Lower leg skin (tissue), 4 donors: Measurements from ENCODE around the gene ADORA1. TPM values are rescaled to one million over a fixed set of nuclear protein-coding genes. Genes with fewer than 3 reads are reported as not detected.

Experiments used
- DNase-seq, 2 donors: peaks; one replicate each; pipeline ENCODE4 v3.0.0-alpha.2; 2019; ENCODE audit warnings: low spot score in 2 of 2
- H3K4me3 ChIP-seq: fragments of 200-600 bp; sonication (generic); 2 replicates; pipeline ENCODE4 v1.5.1; 2017; ENCODE audit warnings: mild to moderate bottlenecking, low read depth; ENCODE audit not compliant: poor library complexity, severe bottlenecking
- CTCF ChIP-seq, 3 donors: fragments of 450-650 bp; IDR thresholded peaks; one replicate each; pipeline ENCODE4 v1.5.1; 2016; ENCODE audit warnings: antibody characterized with exemption in 3 of 3, mild to moderate bottlenecking in 3 of 3, moderate library complexity in 2 of 3
- POLR2A ChIP-seq, 2 donors: fragments of 450-650 bp; IDR thresholded peaks; one replicate each; pipeline ENCODE4 v1.6.1; 2016 to 2017; ENCODE audit warnings: antibody characterized with exemption in 2 of 2, mild to moderate bottlenecking in 1 of 2, moderate library complexity in 1 of 2
- WGBS, 2 donors: methylation state at CpG; one replicate each; pipeline ENCODE4 v1.1.5; 2018; 5-methylcytosine and 5-hydroxymethylcytosine counted together
- intact Hi-C: fragments of 100-400 bp; cut with DNase I; formaldehyde crosslinking; loops from one replicate; pipeline ENCODE4 v1.15.0; 2023; ENCODE audit warnings: low total_unique reads
- total RNA-seq, 4 donors: library from RNA; depleted of rRNA; stranded (reverse); fragments of >200 nt; gene quantifications; one replicate each; pipeline ENCODE4 v1.1.0, GENCODE V29; 2016

ADORA1 gene
- total RNA-seq, 4 donors from 2014 or later = 1.8 to 7.7 (median 5.3) TPM

DNA sequence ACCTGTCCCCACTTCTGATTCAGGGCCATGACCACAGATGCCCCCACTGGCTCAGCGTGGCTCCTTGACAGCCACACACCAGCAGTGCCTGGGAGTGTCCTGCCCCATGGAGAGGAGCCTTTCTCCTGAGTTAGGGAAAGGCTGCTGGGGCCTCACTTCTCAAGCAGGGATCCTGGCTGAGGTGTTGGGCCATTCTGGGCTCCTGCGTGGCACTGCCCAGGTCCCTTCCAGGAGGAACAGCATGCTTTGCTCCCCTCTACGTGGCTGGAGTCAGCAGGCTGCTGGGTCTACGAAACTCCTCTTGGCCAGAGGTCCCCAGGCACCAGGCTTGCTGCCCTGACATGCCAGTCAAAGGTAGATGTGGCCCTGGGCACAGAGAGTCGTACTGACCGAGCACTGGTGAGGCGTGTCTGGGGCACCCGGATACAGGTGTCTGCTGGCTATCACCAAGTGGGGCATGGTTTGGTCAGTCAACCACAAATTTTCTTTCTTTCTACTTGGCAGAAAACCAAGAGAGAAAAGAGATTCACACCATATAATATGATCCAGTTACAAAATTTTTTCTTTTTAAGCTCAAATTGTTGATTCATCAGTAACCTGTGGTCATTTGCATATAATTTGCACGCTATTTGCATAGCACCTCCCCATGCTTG, 4.1 kb downstream of the ADORA1 start:
- DNase-seq = peak in 1 of 2 donors; percentile 81
- no peak for TF ChIP-seq POLR2A (IDR thresholded peaks at IDR 0.05)
- TF ChIP-seq CTCF (IDR thresholded peaks at IDR 0.05) = no peak
- WGBS, 2 donors = 87 to 88% methylated on average over 7 to 9 of the region's 9 CpGs
- no peak overlapping the region for H3K4me3 ChIP-seq
- intact Hi-C loops = no loop called here

GRCh38 chr1:203133970-203134725, 6.6 kb downstream of the ADORA1 start:
- WGBS, 2 donors = 78 to 79% methylated on average over 12 of the region's 12 CpGs

DNA sequence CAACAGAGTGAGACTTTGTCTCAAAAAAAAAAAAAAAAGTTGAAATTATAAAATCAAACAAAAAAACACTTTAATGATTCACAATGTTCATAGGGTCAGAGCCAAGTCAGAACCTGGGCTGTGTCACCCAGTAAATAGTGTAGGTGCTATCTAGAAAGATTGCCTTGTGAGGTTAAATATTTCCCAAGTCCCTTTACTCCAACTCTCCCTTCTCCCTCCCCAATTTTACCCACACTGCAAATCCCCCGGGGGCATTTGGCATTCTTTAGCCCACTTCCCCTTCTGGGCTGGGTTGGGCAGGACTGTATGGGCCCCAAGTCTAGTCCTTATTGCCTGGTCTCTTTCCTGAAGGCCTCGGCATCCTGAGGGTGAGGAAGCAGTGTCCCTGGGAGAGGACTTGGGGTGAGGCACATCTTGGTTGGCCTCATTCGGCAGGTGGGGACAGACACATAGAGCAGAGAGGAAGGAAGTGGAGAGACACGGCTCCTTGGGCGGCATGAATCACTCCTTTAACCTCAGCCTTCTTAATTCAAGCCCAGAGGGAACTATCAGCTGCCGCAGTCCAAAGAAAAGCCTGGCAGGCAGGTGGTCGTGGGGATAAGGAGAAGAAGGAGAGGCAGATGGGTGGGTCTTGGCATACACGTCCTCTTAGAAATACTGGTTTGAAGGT, 8.2 kb downstream of the ADORA1 start:
- WGBS, 2 donors = 50 to 56% methylated on average over 8 of the region's 8 CpGs
- TF ChIP-seq CTCF (IDR thresholded peaks at IDR 0.05) (no peak), POLR2A (IDR thresholded peaks at IDR 0.05) (no peak)
- intact Hi-C loops = loop anchor here (5.0 kb wide), 1 partner anchor 952 kb away; no protein-coding TSS in a partner anchor
- H3K4me3 ChIP-seq = no peak overlapping the region
- no peak for DNase-seq

More at GRCh38 chr1:203133970-203134725, 6.6 kb downstream of the ADORA1 start:
- intact Hi-C loops = no loop called here
- TF ChIP-seq CTCF (IDR thresholded peaks at IDR 0.05) (no peak), POLR2A (IDR thresholded peaks at IDR 0.05) (no peak)
- DNase-seq = no peak
- H3K4me3 ChIP-seq = no peak overlapping the region

GRCh38 chr1:203136409-203137042, 9.0 kb downstream of the ADORA1 start:
- no peak for TF ChIP-seq POLR2A (IDR thresholded peaks at IDR 0.05)
- TF ChIP-seq CTCF (IDR thresholded peaks at IDR 0.05) = no peak
- 96 to 100% methylated on average over 1 of the region's 1 CpG for WGBS, 2 donors
- DNase-seq = no peak
- intact Hi-C loops = loop anchor here (5.0 kb wide), 1 partner anchor 951 kb away; no protein-coding TSS in a partner anchor
- H3K4me3 ChIP-seq = no peak overlapping the region

- 87 to 91% methylated on average over 4 of the region's 4 CpGs for WGBS, 2 donors
- DNase-seq = no peak
- intact Hi-C loops = loop anchor here (5.0 kb wide), 1 partner anchor 950 kb away; no protein-coding TSS in a partner anchor
- no peak for TF ChIP-seq POLR2A (IDR thresholded peaks at IDR 0.05)
- no peak overlapping the region for H3K4me3 ChIP-seq
Observed at GRCh38 chr1:203137324-203137723, 9.8 kb downstream of the ADORA1 start.
